ENCODE measurements around the gene TCF7.

DNA sequence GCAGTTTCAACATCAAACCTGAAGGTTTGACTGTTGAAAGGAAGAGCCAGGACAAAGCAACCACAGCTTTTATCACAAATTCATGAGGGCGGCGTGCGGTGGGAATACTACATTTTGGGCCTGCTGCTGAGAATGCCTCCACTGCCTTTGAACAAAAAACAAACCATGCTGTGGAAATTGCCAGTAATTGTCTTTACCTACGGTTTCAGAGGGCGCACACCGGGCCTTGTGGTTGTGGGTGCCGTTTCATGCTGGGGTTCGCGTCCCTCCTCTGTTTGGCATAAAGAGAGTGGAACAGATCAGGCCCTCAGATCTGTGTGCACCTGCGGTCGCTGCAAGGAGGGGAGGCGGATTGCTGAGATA lies 27.6 kb upstream of the TCF7 start:
- TF ChIP-seq CTCF (IDR thresholded peaks at IDR 0.05) (no peak), POLR2A (IDR thresholded peaks at IDR 0.05) (no peak)

Data from uterus (tissue), 2 donors.